Activated CD4-positive, alpha-beta T cell treated with anti-CD3 and anti-CD28 coated beads, Interleukin-2, amount 10 ng/mL, durations not matched to agents 7 days and 5 days (primary cell): ENCODE measurements around the gene NOSTRIN. TPM values are rescaled to one million over a fixed set of nuclear protein-coding genes. Genes with fewer than 3 reads are reported as not detected.

Source experiments
- CTCF ChIA-PET: fragments of 350-600 bp; sonication (Branson Sonifier 250); formaldehyde crosslinking; loops from one replicate; lab custom pipeline; 2021; ENCODE audit warnings: antibody characterized with exemption; lab: Charles Lee
- POLR2A ChIA-PET: fragments of 350-600 bp; sonication (Branson Sonifier 250); formaldehyde crosslinking; loops from one replicate; lab custom pipeline; 2021; ENCODE audit warnings: antibody characterized with exemption; lab: Charles Lee
- DNase-seq: peaks from one replicate; pipeline ENCODE4 v3.0.0-alpha.2; 2020
- H3K27ac Mint-ChIP-seq: one replicate; pipeline ENCODE4 v1.8.0; 2021; ENCODE audit warnings: mild to moderate bottlenecking, moderate library complexity, mixed read lengths
- H3K27me3 Mint-ChIP-seq: one replicate; pipeline ENCODE4 v1.8.0; 2021; ENCODE audit warnings: mixed read lengths
- H3K36me3 Mint-ChIP-seq: one replicate; pipeline ENCODE4 v1.8.0; 2021; ENCODE audit warnings: low read depth, mixed read lengths
- H3K4me1 Mint-ChIP-seq: one replicate; pipeline ENCODE4 v1.8.0; 2021; ENCODE audit warnings: mixed read lengths
- H3K4me3 Mint-ChIP-seq: one replicate; pipeline ENCODE4 v1.8.0; 2021; ENCODE audit warnings: mild to moderate bottlenecking, moderate library complexity, mixed read lengths
- H3K9me3 Mint-ChIP-seq: one replicate; pipeline ENCODE4 v1.8.0; 2021; ENCODE audit warnings: mixed read lengths
- total RNA-seq, 2 experiments: library from RNA; stranded (reverse); gene quantifications; one replicate each; pipeline ENCODE4 v1.2.3, GENCODE V29; 2021

The NOSTRIN gene
- total RNA-seq, 2 experiments from 2014 or later: not detected

- no peak for DNase-seq
- H3K4me1 Mint-ChIP-seq: no peaks in the 10 kb centered on the region
- ChIA-PET CTCF (no interaction called here), POLR2A (no interaction called here)
- H3K9me3 Mint-ChIP-seq: peaks cover 2% of the 10 kb centered on the region
- no peak overlapping the region for H3K4me3 Mint-ChIP-seq
- peaks cover 7% of the 10 kb centered on the region for H3K27me3 Mint-ChIP-seq
- no peaks in the 10 kb centered on the region for H3K36me3 Mint-ChIP-seq
- H3K27ac Mint-ChIP-seq: no peak overlapping the region
Observed at GRCh38 chr2:168794968-168795367, 7.5 kb upstream of the NOSTRIN start.

- no peak for DNase-seq
- no peaks in the 10 kb centered on the region for H3K36me3 Mint-ChIP-seq
- ChIA-PET POLR2A (no interaction called here), CTCF (no interaction called here)
- no peak overlapping the region for H3K27ac Mint-ChIP-seq
- peaks cover 7% of the 10 kb centered on the region for H3K27me3 Mint-ChIP-seq
- peaks cover 2% of the 10 kb centered on the region for H3K4me1 Mint-ChIP-seq
- H3K4me3 Mint-ChIP-seq: no peak overlapping the region
- H3K9me3 Mint-ChIP-seq: peaks cover 2% of the 10 kb centered on the region
Observed at GRCh38 chr2:168796090-168796577, 6.3 kb upstream of the NOSTRIN start.

- Mint-ChIP-seq H3K27me3 (peaks cover 7% of the 10 kb centered on the region), H3K4me1 (peaks cover 5% of the 10 kb centered on the region), H3K4me3 (no peak overlapping the region), H3K9me3 (peaks cover 2% of the 10 kb centered on the region), H3K36me3 (no peaks in the 10 kb centered on the region), H3K27ac (no peak overlapping the region)
- POLR2A ChIA-PET: no interaction called here
- CTCF ChIA-PET: no interaction called here
- DNase-seq: no peak
Observed at GRCh38 chr2:168796583-168797285, 5.7 kb upstream of the NOSTRIN start.

GRCh38 chr2:168797286-168797655, 5.2 kb upstream of the NOSTRIN start:
- Mint-ChIP-seq H3K36me3 (no peaks in the 10 kb centered on the region), H3K9me3 (peaks cover 2% of the 10 kb centered on the region), H3K27ac (no peak overlapping the region), H3K27me3 (peaks cover 7% of the 10 kb centered on the region), H3K4me3 (no peak overlapping the region), H3K4me1 (peaks cover 10% of the 10 kb centered on the region)
- POLR2A ChIA-PET: no interaction called here
- CTCF ChIA-PET: no interaction called here
- no peak for DNase-seq

- Mint-ChIP-seq H3K27ac (no peak overlapping the region), H3K36me3 (no peaks in the 10 kb centered on the region), H3K4me1 (peaks cover 20% of the 10 kb centered on the region), H3K27me3 (peaks cover 7% of the 10 kb centered on the region), H3K9me3 (peaks cover 2% of the 10 kb centered on the region), H3K4me3 (no peak overlapping the region)
- ChIA-PET CTCF (no interaction called here), POLR2A (no interaction called here)
- no peak for DNase-seq
Observed at GRCh38 chr2:168798076-168798887, 4.2 kb upstream of the NOSTRIN start.

- H3K9me3 Mint-ChIP-seq: peaks cover 2% of the 10 kb centered on the region
- H3K4me3 Mint-ChIP-seq: no peak overlapping the region
- H3K27ac Mint-ChIP-seq: no peak overlapping the region
- POLR2A ChIA-PET: no interaction called here
- H3K4me1 Mint-ChIP-seq: peaks cover 24% of the 10 kb centered on the region
- peaks cover 5% of the 10 kb centered on the region for H3K27me3 Mint-ChIP-seq
- DNase-seq: no peak
- CTCF ChIA-PET: no interaction called here
- H3K36me3 Mint-ChIP-seq: no peaks in the 10 kb centered on the region
Observed at GRCh38 chr2:168798888-168799410, 3.5 kb upstream of the NOSTRIN start.

GRCh38 chr2:168801471-168801870, 966 bp upstream of the NOSTRIN start:
- H3K4me1 Mint-ChIP-seq: peaks cover 24% of the 10 kb centered on the region
- H3K36me3 Mint-ChIP-seq: no peaks in the 10 kb centered on the region
- no peaks in the 10 kb centered on the region for H3K9me3 Mint-ChIP-seq
- no peaks in the 10 kb centered on the region for H3K27me3 Mint-ChIP-seq
- DNase-seq: no peak
- H3K27ac Mint-ChIP-seq: no peak overlapping the region
- ChIA-PET CTCF (interaction anchor here (0.6 kb wide), 1 partner anchor 15 kb away, joined by 3 read pairs; no protein-coding TSS in a partner anchor), POLR2A (no interaction called here)
- H3K4me3 Mint-ChIP-seq: no peak overlapping the region

GRCh38 chr2:168802859-168803725, 655 bp downstream of the NOSTRIN start:
- DNase-seq: no peak
- Mint-ChIP-seq H3K9me3 (no peaks in the 10 kb centered on the region), H3K4me3 (no peak overlapping the region), H3K4me1 (peaks cover 24% of the 10 kb centered on the region), H3K36me3 (no peaks in the 10 kb centered on the region), H3K27me3 (no peaks in the 10 kb centered on the region), H3K27ac (no peak overlapping the region)
- POLR2A ChIA-PET: no interaction called here
- CTCF ChIA-PET: interaction anchor here (1.2 kb wide), 1 partner anchor 33 kb away, joined by 3 read pairs; no protein-coding TSS in a partner anchor

GRCh38 chr2:168804214-168804613, 1.8 kb downstream of the NOSTRIN start:
- Mint-ChIP-seq H3K36me3 (no peaks in the 10 kb centered on the region), H3K27ac (no peak overlapping the region), H3K4me1 (peaks cover 24% of the 10 kb centered on the region), H3K4me3 (no peak overlapping the region), H3K27me3 (no peaks in the 10 kb centered on the region), H3K9me3 (no peaks in the 10 kb centered on the region)
- ChIA-PET POLR2A (no interaction called here), CTCF (interaction anchor here (1.2 kb wide), 1 partner anchor 32 kb away, joined by 3 read pairs; no protein-coding TSS in a partner anchor)
- no peak for DNase-seq

GRCh38 chr2:168805615-168806014, 3.2 kb downstream of the NOSTRIN start:
- Mint-ChIP-seq H3K9me3 (no peaks in the 10 kb centered on the region), H3K4me1 (peaks cover 22% of the 10 kb centered on the region), H3K4me3 (no peak overlapping the region), H3K36me3 (no peaks in the 10 kb centered on the region), H3K27ac (no peak overlapping the region), H3K27me3 (no peaks in the 10 kb centered on the region)
- ChIA-PET CTCF (interaction anchor here (0.6 kb wide), 1 partner anchor 40 kb away, joined by 4 read pairs; no protein-coding TSS in a partner anchor), POLR2A (no interaction called here)
- no peak for DNase-seq

- POLR2A ChIA-PET: no interaction called here
- no peak for DNase-seq
- Mint-ChIP-seq H3K9me3 (no peaks in the 10 kb centered on the region), H3K4me1 (no peaks in the 10 kb centered on the region), H3K4me3 (no peak overlapping the region), H3K27me3 (no peaks in the 10 kb centered on the region), H3K36me3 (no peaks in the 10 kb centered on the region), H3K27ac (no peak overlapping the region)
- CTCF ChIA-PET: no interaction called here
Observed at GRCh38 chr2:168809537-168809936, 7.1 kb downstream of the NOSTRIN start.

GRCh38 chr2:168810235-168810634, 7.8 kb downstream of the NOSTRIN start:
- POLR2A ChIA-PET: no interaction called here
- H3K27me3 Mint-ChIP-seq: no peaks in the 10 kb centered on the region
- no peaks in the 10 kb centered on the region for H3K4me1 Mint-ChIP-seq
- H3K36me3 Mint-ChIP-seq: no peaks in the 10 kb centered on the region
- H3K27ac Mint-ChIP-seq: no peak overlapping the region
- H3K9me3 Mint-ChIP-seq: no peaks in the 10 kb centered on the region
- DNase-seq: no peak
- H3K4me3 Mint-ChIP-seq: no peak overlapping the region
- CTCF ChIA-PET: no interaction called here
